ENCODE data around the gene TMEM245. TPM values are rescaled to one million over a fixed set of nuclear protein-coding genes. Genes with fewer than 3 reads are reported as not detected.

TMEM245 gene
- total RNA-seq, 1 donor from 2014 or later, result 92.1 TPM

GRCh38 chr9:109083813-109084405 lies 35.8 kb downstream of the TMEM245 start:
- Histone ChIP-seq H3K36me3 (peaks cover 59% of the 10 kb centered on the region), H3K27me3 (no peaks in the 10 kb centered on the region), H3K4me1 (no peaks in the 10 kb centered on the region), H3K27ac (no peak overlapping the region), H3K9me3 (no peaks in the 10 kb centered on the region), H3K4me3 (no peak overlapping the region)
- ATAC-seq, result peak; percentile 65
- TF ChIP-seq CTCF (IDR thresholded peaks at IDR 0.05), result no peak
- DNase-seq, result no peak
- intact Hi-C loops (cut with DNase I), result no loop called here

GRCh38 chr9:109083141-109083540 lies 36.6 kb downstream of the TMEM245 start:
- ATAC-seq (no peak), DNase-seq (no peak)
- Histone ChIP-seq H3K4me1 (no peaks in the 10 kb centered on the region), H3K36me3 (peaks cover 59% of the 10 kb centered on the region), H3K27me3 (no peaks in the 10 kb centered on the region), H3K4me3 (no peak overlapping the region), H3K27ac (no peak overlapping the region), H3K9me3 (no peaks in the 10 kb centered on the region)
- TF ChIP-seq CTCF (IDR thresholded peaks at IDR 0.05), result no peak
- intact Hi-C loops (cut with DNase I), result no loop called here

- ATAC-seq (no peak), DNase-seq (no peak)
- Histone ChIP-seq H3K9me3 (no peaks in the 10 kb centered on the region), H3K27me3 (no peaks in the 10 kb centered on the region), H3K4me3 (no peak overlapping the region), H3K27ac (no peak overlapping the region), H3K36me3 (peaks cover 59% of the 10 kb centered on the region), H3K4me1 (no peaks in the 10 kb centered on the region)
- intact Hi-C loops (cut with DNase I), result no loop called here
- TF ChIP-seq CTCF (IDR thresholded peaks at IDR 0.05), result no peak
Observed at GRCh38 chr9:109082091-109082620, 37.6 kb downstream of the TMEM245 start.

- intact Hi-C loops (cut with DNase I), result no loop called here
- Histone ChIP-seq H3K27me3 (no peaks in the 10 kb centered on the region), H3K36me3 (peaks cover 72% of the 10 kb centered on the region)
Observed at GRCh38 chr9:109074236-109074889, 45.4 kb downstream of the TMEM245 start.

GRCh38 chr9:109072821-109073435 lies 46.8 kb downstream of the TMEM245 start:
- Histone ChIP-seq H3K27me3 (no peaks in the 10 kb centered on the region), H3K4me1 (no peaks in the 10 kb centered on the region), H3K4me3 (no peak overlapping the region), H3K9me3 (no peaks in the 10 kb centered on the region), H3K27ac (no peak overlapping the region), H3K36me3 (peaks cover 72% of the 10 kb centered on the region)
- ATAC-seq, result no peak
- DNase-seq, result no peak
- no peak for TF ChIP-seq CTCF (IDR thresholded peaks at IDR 0.05)
- intact Hi-C loops (cut with DNase I), result no loop called here

More at GRCh38 chr9:109074236-109074889, 45.4 kb downstream of the TMEM245 start:
- H3K9me3 ChIP-seq, result no peaks in the 10 kb centered on the region
- ATAC-seq (no peak), DNase-seq (no peak)
- H3K4me1 ChIP-seq, result no peaks in the 10 kb centered on the region
- no peak overlapping the region for H3K4me3 ChIP-seq
- TF ChIP-seq CTCF (IDR thresholded peaks at IDR 0.05), result no peak
- no peak overlapping the region for H3K27ac ChIP-seq

Data from upper lobe of right lung (tissue), 1 donor.